Thymus (tissue), 11 donors: ENCODE results near the gene OIT3. TPM values are rescaled to one million over a fixed set of nuclear protein-coding genes. Genes with fewer than 3 reads are reported as not detected.

Experiments
- DNase-seq, 9 donors: peaks; one replicate each; pipeline ENCODE4 v3.0.0-alpha.2; 2013; ENCODE audit warnings: low spot score in 9 of 9, low read depth in 6 of 9, missing footprints in 1 of 9
- H3K27ac ChIP-seq, 2 donors: one replicate each; pipeline ENCODE4 v1.5.1; 2013; ENCODE audit warnings: control low read depth in 1 of 2, low read depth in 1 of 2, low read length in 1 of 2, mild to moderate bottlenecking in 1 of 2, moderate library complexity in 1 of 2
- H3K27me3 ChIP-seq, 2 donors: one replicate each; pipeline ENCODE4 v1.5.1; 2013; ENCODE audit warnings: low read length in 1 of 2; ENCODE audit not compliant: control insufficient read depth in 2 of 2, insufficient read depth in 1 of 2
- H3K36me3 ChIP-seq, 2 donors: one replicate each; pipeline ENCODE4 v1.5.1; 2013; ENCODE audit warnings: low read length in 1 of 2, mild to moderate bottlenecking in 1 of 2, moderate library complexity in 1 of 2; ENCODE audit not compliant: control insufficient read depth in 2 of 2, insufficient read depth in 2 of 2
- H3K4me1 ChIP-seq, 2 donors: one replicate each; pipeline ENCODE4 v1.5.1; 2013; ENCODE audit warnings: low read length in 2 of 2; ENCODE audit not compliant: control insufficient read depth in 2 of 2, insufficient read depth in 2 of 2
- H3K4me3 ChIP-seq, 2 donors: one replicate each; pipeline ENCODE4 v1.5.1; 2013; ENCODE audit warnings: low read length in 2 of 2, control low read depth in 1 of 2, mild to moderate bottlenecking in 1 of 2
- H3K9me3 ChIP-seq, 2 donors: one replicate each; pipeline ENCODE4 v1.5.1; 2013; ENCODE audit warnings: low read length in 1 of 2, mild to moderate bottlenecking in 1 of 2; ENCODE audit not compliant: control insufficient read depth in 2 of 2, insufficient read depth in 1 of 2
- WGBS: extraction: QIAGEN DNeasy Blood & Tissue Kit; methylation state at CpG from one replicate; pipeline ENCODE4 v1.1.7; 2013; 5-methylcytosine and 5-hydroxymethylcytosine counted together
- polyA plus RNA-seq: library from polyadenylated mRNA; stranded (reverse); fragments of 200-250 nt; gene quantifications from one replicate; pipeline ENCODE4 v1.2.3, GENCODE V29; 2013
- total RNA-seq: library from RNA; stranded (reverse); fragments of 120-200 nt; gene quantifications from one replicate; pipeline ENCODE4 v1.2.4, GENCODE V29; 2013
- donor health status: healthy.

The OIT3 gene
- total and polyA plus RNA-seq, 2 donors, result 0.07 to 1.1 TPM

DNA sequence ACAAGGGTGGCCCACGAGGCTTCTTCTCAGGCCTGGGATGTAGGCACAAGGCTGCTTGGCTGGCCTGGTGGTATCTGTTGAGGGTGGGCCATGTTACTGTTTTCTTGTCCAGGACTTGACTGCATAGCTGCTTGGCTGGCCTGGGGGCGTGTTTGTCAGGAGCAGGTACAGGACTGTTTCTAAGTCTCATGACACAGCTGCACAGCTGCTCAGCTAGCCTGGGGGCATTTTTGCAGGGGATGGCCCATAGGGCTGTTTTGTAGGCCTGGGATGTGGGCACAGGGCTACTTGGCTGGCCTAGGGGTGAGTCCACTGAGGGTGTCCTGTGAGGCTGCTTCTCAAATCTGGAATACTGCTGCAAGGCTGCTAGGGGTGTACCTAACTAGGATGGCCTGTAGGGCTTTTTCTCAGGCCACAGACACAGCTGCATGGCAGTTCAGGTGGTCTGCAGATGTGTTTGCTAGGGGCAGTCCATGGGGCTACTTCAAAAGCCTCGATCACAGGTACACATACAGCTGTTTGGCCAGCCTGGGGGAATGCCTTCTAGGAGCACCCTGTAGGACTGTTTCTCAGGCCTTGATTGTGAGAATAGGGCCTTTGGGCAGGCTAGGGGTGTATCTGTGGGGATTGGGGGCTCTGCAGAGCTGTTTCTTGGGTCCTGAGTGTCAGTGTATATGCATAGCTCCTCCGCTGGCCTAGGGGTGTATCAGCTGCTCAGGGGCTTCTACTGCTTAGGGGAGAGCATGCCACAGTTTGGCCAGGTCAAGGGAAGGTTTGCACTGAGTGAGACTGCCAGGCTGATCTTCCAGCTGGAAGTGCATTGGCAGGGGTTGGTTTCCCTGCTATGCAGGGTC is 87.7 kb downstream of the OIT3 start:
- Histone ChIP-seq H3K27ac (no peak overlapping the region), H3K4me1 (no peaks in the 10 kb centered on the region), H3K27me3 (no peaks in the 10 kb centered on the region), H3K9me3 (peaks cover 1 to 22% of the 10 kb centered on the region in 2 donors), H3K4me3 (no peak overlapping the region), H3K36me3 (no peaks in the 10 kb centered on the region)
- WGBS, result 94% methylated on average over 4 of the region's 4 CpGs
- no peak for DNase-seq

DNA sequence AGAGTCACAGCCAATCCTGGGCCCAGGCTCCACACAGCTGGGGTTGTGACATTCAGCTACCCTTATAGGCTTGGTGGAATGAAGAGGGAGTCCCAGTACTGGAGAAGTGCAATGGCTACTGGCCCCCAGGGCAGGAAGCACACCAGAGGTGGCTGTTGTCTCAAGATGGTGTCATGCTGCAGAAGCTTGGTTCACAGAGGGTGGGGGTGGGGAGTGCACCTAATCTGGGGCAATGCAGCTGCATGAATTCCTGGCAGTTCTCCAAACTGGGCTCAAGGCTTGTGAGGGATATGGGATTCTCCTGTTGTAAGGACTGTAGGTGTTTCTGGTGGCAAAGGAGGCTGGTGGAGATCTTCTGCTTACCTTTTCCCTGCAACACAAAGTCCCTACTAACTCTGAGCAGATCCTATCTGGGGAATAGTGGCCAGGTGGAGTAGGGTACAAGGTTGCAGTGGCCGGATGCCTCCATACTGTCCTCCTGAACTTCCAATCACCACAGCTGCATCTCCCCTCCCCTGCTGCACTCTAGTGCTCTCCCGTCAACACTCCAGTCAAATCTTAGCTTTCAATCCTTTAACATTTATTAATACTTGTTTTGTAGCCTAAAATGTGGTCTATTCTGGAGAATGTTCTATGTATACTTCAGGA is 88.5 kb downstream of the OIT3 start:
- Histone ChIP-seq H3K9me3 (peaks cover 1 to 17% of the 10 kb centered on the region in 2 donors), H3K36me3 (no peaks in the 10 kb centered on the region), H3K27ac (no peak overlapping the region), H3K4me1 (no peaks in the 10 kb centered on the region), H3K4me3 (no peak overlapping the region), H3K27me3 (no peaks in the 10 kb centered on the region)
- DNase-seq, result no peak
- WGBS, result 98% methylated on average over 2 of the region's 2 CpGs

Other genes starting within 250 kb of the OIT3 start
- gene MCU, start 201.6 kb upstream of the OIT3 start, total RNA-seq, result 14.7 TPM
- gene MCU, start 201.6 kb upstream of the OIT3 start, polyA plus RNA-seq, result 14.7 TPM
- not detected for gene PLA2G12B, start 61.1 kb downstream of the OIT3 start, total RNA-seq
- 0.09 TPM for gene PLA2G12B, start 61.1 kb downstream of the OIT3 start, polyA plus RNA-seq
- 50.2 TPM for gene P4HA1, start 203.1 kb downstream of the OIT3 start, total RNA-seq
- gene P4HA1, start 203.1 kb downstream of the OIT3 start, polyA plus RNA-seq, result 15.7 TPM
- 1.8 TPM for gene NUDT13, start 216.7 kb downstream of the OIT3 start, total RNA-seq
- gene NUDT13, start 216.7 kb downstream of the OIT3 start, polyA plus RNA-seq, result 3.2 TPM